Fibroblast of lung (primary cell): ENCODE data around the gene NCAPD2. TPM values are rescaled to one million over a fixed set of nuclear protein-coding genes. Genes with fewer than 3 reads are reported as not detected.
A peak's percentile ranks its signal among the peaks of the same experiment; 100 is the strongest.

Experiments
- DNase-seq, 2 donors: peaks; one replicate each; pipeline versions ENCODE4 v3.0.0 to v3.0.0-alpha.2; 2010; ENCODE audit warnings: low read depth in 2 of 2
- H2AFZ ChIP-seq: 2 replicates; pipeline ENCODE4 v1.5.1; 2012; ENCODE audit warnings: low read length, control low read depth, inconsistent platforms
- H3K27ac ChIP-seq: 2 replicates; pipeline ENCODE4 v1.5.1; 2011; ENCODE audit warnings: low read length, control low read depth; ENCODE audit not compliant: insufficient read depth
- H3K27me3 ChIP-seq: 2 replicates; pipeline ENCODE4 v1.5.1; 2011; ENCODE audit warnings: mild to moderate bottlenecking, low read length; ENCODE audit not compliant: control insufficient read depth, insufficient read depth
- H3K36me3 ChIP-seq: 2 replicates; pipeline ENCODE4 v1.5.1; 2011; ENCODE audit warnings: low read length; ENCODE audit not compliant: control insufficient read depth, insufficient read depth
- H3K4me1 ChIP-seq: 2 replicates; pipeline ENCODE4 v1.5.1; 2011; ENCODE audit warnings: low read length; ENCODE audit not compliant: control insufficient read depth, insufficient read depth; ENCODE audit errors: extremely low read depth
- H3K4me2 ChIP-seq: 2 replicates; pipeline ENCODE4 v1.5.1; 2011; ENCODE audit warnings: low read length, control low read depth; ENCODE audit not compliant: insufficient read depth; ENCODE audit errors: extremely low read depth
- H3K4me3 ChIP-seq, 4 experiments: fragments of 200-600 bp in 1 of 4; sonication (generic) in 1 of 4; replicated peaks in 1 of 4; 2 replicates each; pipeline ENCODE4 v1.5.1; 2011 to 2016; ENCODE audit warnings: low read length in 4 of 4, low read depth in 3 of 4, mild to moderate bottlenecking in 3 of 4, control low read depth in 2 of 4, inconsistent platforms in 1 of 4, mixed read lengths in 1 of 4; ENCODE audit not compliant: insufficient read depth in 1 of 4; ENCODE audit errors: control extremely low read depth in 1 of 4
- H3K79me2 ChIP-seq: 2 replicates; pipeline ENCODE4 v1.5.1; 2012; ENCODE audit warnings: mild to moderate bottlenecking, low read length, inconsistent platforms; ENCODE audit not compliant: control insufficient read depth, insufficient read depth
- H3K9ac ChIP-seq: 2 replicates; pipeline ENCODE4 v1.5.1; 2011; ENCODE audit warnings: mild to moderate bottlenecking, low read length, control low read depth; ENCODE audit not compliant: insufficient read depth
- H3K9me3 ChIP-seq: 2 replicates; pipeline ENCODE4 v1.5.1; 2012; ENCODE audit warnings: low read depth, low read length; ENCODE audit not compliant: control insufficient read depth, insufficient read depth
- H4K20me1 ChIP-seq: 2 replicates; pipeline ENCODE4 v1.5.1; 2011; ENCODE audit warnings: low read length; ENCODE audit not compliant: control insufficient read depth, insufficient read depth; ENCODE audit errors: extremely low read depth
- CTCF ChIP-seq, 2 donors: IDR thresholded peaks in 1 of 2; conservative IDR thresholded peaks in 1 of 2; 1 replicate in 1 of 2; 2 replicates in 1 of 2; pipeline ENCODE4 v1.5.1; 2011 to 2012; ENCODE audit warnings: low read length in 2 of 2, control low read depth in 1 of 2, inconsistent platforms in 1 of 2, low read depth in 1 of 2, mild to moderate bottlenecking in 1 of 2
- EZH2 ChIP-seq: IDR thresholded peaks from 2 replicates; pipeline ENCODE4 v1.5.1; 2012; ENCODE audit warnings: low read length, control low read depth, mild to moderate bottlenecking; ENCODE audit errors: missing control alignments
- polyA plus RNA-seq, 2 donors: library from polyadenylated mRNA; depleted of rRNA in 1 of 2; stranded (reverse) in 1 of 2; unstranded in 1 of 2; fragments of >200 nt; gene quantifications; 2 replicates each; pipeline ENCODE4 v1.2.1, GENCODE V29; 2011 to 2012; ENCODE audit warnings: missing spikeins in 1 of 2
- total RNA-seq: library from RNA; depleted of rRNA; stranded (reverse); fragments of >200 nt; gene quantifications from 2 replicates; pipeline ENCODE4 v1.2.1, GENCODE V29; 2014

The NCAPD2 gene
- total and polyA plus RNA-seq, 2 donors (not counting 1 experiment from before 2014, with no cell fraction given) = 17.2 to 42.3 TPM

- no peak for DNase-seq
- Histone ChIP-seq H3K9me3 (no peaks in the 10 kb centered on the region), H3K27ac (no peak overlapping the region), H3K36me3 (peaks cover 5% of the 10 kb centered on the region), H3K4me2 (no peak overlapping the region), H4K20me1 (no peaks in the 10 kb centered on the region), H3K27me3 (no peaks in the 10 kb centered on the region), H3K9ac (no peak overlapping the region), H2AFZ (no peak overlapping the region), H3K4me3 (no peak overlapping the region), H3K79me2 (peaks cover 56% of the 10 kb centered on the region), H3K4me1 (no peaks in the 10 kb centered on the region)
- no peak for TF ChIP-seq EZH2
- TF ChIP-seq CTCF (conservative IDR thresholded peaks at IDR 0.05 in 1 of 2, IDR thresholded peaks at IDR 0.05 in 1 of 2; ENCODE audit: low read depth in 1 of 2, low read length in 2 of 2) = no peak
These were observed 6.6 kb downstream of the NCAPD2 start for GRCh38 chr12:6500466-6500865.

GRCh38 chr12:6507102-6507998 is 13.4 kb downstream of the NCAPD2 start:
- Histone ChIP-seq H2AFZ (no peak overlapping the region), H3K9ac (no peak overlapping the region), H3K79me2 (peaks cover 25% of the 10 kb centered on the region), H3K36me3 (peaks cover 8% of the 10 kb centered on the region), H4K20me1 (no peaks in the 10 kb centered on the region), H3K27me3 (no peaks in the 10 kb centered on the region), H3K9me3 (no peaks in the 10 kb centered on the region), H3K4me3 (no peak overlapping the region), H3K4me2 (no peak overlapping the region), H3K27ac (no peak overlapping the region), H3K4me1 (no peaks in the 10 kb centered on the region)
- DNase-seq = peak; percentile 22 to 52
- no peak for TF ChIP-seq CTCF (conservative IDR thresholded peaks at IDR 0.05 in 1 of 2, IDR thresholded peaks at IDR 0.05 in 1 of 2; ENCODE audit: low read depth in 1 of 2, low read length in 2 of 2)
- TF ChIP-seq EZH2 = no peak

- TF ChIP-seq EZH2 (no peak), CTCF (conservative IDR thresholded peaks at IDR 0.05 in 1 of 2, IDR thresholded peaks at IDR 0.05 in 1 of 2; ENCODE audit: low read depth in 1 of 2, low read length in 2 of 2) (no peak)
- Histone ChIP-seq H3K27ac (peak overlapping the region; percentile 6), H4K20me1 (no peaks in the 10 kb centered on the region), H2AFZ (no peak overlapping the region), H3K4me2 (no peak overlapping the region), H3K9ac (no peak overlapping the region), H3K4me3 (no peak overlapping the region), H3K27me3 (no peaks in the 10 kb centered on the region), H3K9me3 (no peaks in the 10 kb centered on the region), H3K36me3 (peaks cover 12% of the 10 kb centered on the region), H3K4me1 (no peaks in the 10 kb centered on the region), H3K79me2 (peaks cover 22% of the 10 kb centered on the region)
- DNase-seq = no peak
These were observed 14.2 kb downstream of the NCAPD2 start for GRCh38 chr12:6508087-6508486.
